GM12801 (cell line): ENCODE results near the gene ATP6V1G1.

Experiments used
- TF ChIP-seq, protein P1 (sequence below): IDR thresholded peaks from one replicate; pipeline ENCODE4 v1.5.1; 2011; ENCODE audit warnings: control low read depth; ENCODE audit not compliant: insufficient read length; ENCODE audit errors: extremely low read depth

The ATP6V1G1 gene

DNA sequence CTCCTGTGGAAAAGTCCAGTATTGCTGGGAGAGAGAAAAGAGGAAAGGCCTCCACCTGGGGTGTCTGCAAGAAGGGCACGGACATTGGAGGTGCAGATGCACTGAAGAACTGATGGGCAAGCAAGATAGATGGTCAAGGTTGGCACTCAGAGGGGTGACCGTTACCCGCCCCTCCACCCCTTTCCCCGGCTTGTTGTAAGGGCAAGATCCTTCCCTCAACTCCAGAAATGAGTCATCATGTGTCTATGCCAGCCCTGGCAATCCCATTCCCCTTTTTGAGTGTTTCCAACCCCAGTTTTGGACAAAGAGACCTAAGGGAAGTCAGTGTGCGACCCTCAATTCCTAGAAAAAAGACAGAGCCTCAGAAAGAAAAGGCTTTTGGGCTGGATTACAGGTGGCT lies 34.9 kb upstream of the ATP6V1G1 start:
- TF ChIP-seq, protein P1, sequence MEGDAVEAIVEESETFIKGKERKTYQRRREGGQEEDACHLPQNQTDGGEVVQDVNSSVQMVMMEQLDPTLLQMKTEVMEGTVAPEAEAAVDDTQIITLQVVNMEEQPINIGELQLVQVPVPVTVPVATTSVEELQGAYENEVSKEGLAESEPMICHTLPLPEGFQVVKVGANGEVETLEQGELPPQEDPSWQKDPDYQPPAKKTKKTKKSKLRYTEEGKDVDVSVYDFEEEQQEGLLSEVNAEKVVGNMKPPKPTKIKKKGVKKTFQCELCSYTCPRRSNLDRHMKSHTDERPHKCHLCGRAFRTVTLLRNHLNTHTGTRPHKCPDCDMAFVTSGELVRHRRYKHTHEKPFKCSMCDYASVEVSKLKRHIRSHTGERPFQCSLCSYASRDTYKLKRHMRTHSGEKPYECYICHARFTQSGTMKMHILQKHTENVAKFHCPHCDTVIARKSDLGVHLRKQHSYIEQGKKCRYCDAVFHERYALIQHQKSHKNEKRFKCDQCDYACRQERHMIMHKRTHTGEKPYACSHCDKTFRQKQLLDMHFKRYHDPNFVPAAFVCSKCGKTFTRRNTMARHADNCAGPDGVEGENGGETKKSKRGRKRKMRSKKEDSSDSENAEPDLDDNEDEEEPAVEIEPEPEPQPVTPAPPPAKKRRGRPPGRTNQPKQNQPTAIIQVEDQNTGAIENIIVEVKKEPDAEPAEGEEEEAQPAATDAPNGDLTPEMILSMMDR = no peak

DNA sequence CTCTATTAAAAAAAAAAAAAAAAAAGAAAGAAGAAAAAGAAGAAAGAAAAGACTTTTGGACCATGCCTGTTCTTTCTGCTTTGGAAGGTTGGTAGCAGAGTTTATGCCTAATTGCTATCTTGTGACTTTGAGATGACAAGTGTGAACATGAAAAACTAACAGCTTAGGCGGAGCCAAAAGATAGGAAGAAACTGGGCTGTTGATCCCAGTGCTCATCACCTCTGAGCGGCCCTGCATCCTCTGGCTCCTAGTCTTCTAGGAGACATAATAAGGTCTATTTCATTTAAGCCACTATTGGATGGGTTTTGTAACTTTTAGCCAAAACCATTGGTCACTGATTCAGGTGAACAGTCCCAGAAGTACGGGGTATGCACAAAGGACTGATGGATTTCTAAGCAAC lies 34.4 kb upstream of the ATP6V1G1 start:
- TF ChIP-seq, protein P1 = no peak

DNA sequence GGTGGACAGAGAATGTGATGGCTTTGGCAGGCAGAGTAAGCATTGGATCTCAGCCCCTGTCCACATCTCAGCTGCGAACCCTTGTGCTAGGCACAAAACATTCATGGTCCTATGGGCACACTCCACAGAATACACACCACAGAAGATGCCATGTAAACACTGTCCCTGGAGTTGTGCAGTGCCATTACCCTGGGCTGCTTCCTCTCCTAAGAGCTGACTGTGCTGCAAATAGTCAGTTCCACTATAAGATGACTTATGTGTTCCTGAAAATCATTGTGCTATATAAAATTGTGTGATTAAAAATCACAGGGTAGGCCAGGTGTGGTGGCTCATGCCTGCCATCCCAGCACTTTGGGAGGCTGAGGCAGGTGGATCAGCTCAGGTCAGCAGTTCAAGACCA lies 31.9 kb upstream of the ATP6V1G1 start:
- TF ChIP-seq, protein P1 = no peak

DNA sequence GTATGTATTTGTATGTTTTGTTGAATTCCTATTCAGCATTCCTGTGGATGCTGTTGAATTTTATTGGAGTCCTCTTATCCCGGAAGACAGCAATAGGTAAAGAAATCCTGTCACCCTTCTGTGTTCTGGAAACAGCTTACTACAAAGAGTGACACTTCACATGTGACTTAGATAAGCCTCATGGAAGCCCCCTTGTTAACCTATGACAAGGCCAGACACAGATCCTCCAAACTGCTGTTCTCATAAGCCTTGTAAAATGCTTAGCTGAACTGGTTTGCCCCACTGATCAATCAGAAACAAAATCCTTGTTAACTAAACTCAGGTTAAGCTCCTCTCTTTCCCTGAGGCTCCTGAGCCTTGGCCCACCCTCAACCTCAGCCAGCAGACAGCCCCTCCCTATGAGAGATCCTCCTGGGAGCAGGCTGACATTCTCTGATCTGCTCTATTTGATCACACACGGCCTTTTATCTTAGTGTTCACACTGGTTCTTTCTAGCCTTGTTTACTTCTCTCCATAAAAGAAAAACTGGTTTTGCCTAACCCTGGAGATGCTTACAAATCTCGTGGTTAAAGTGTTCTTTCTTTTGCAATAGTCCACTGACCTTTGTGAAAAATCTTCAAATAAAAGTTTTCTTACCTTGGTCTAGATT lies 29.4 kb upstream of the ATP6V1G1 start:
- TF ChIP-seq, protein P1 = no peak

DNA sequence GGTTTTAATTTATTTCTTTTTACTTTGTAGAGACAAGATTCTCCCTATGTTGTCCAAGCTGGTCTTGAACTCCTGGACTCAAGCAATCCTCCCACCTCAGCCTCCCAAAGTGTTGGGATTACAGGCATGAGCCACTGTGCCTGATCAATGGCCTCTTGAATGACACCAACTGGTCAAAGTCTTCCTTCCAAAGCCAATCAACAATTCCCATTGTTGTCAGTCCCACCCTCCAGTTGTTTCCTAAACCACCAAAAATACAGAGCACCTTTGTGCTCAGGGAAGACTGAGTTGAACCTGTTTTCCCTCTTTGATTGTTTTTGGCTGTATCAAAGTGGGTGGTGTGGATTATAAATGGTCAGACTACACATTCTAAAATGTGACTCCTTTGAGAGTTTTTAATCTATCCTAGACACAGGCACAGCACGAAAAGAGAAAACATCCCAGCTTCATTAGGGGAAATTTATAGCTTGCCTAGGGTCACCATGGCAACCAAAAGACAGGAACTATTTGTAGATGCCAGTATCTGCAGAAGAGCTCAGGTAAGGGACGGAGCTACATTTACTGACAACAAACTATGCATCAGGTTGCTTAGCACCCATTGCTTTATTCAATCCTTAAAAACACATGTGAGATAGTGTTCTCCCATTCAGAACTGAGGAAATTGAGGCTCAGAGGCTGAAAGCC lies 27.6 kb upstream of the ATP6V1G1 start:
- TF ChIP-seq, protein P1 = no peak

DNA sequence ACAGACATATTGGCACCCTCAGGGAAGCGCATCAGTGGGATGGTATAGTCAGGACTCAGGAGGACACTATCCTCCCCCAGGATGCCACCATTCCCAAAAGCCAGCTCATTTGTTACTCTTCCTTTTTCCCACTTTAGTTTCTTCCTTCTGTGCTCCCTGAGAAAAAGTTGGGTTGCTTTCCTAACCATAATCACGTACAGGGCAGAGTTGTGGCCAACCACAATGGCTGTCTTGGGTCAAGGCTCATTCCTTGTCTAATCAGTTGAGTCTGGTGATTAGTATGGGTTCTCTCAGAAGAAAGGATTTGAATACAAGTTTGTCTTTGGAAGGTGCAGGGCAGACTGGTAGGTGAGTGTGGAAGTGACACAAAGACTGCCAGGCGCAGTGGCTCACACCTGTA lies 26.6 kb upstream of the ATP6V1G1 start:
- TF ChIP-seq, protein P1 = no peak

DNA sequence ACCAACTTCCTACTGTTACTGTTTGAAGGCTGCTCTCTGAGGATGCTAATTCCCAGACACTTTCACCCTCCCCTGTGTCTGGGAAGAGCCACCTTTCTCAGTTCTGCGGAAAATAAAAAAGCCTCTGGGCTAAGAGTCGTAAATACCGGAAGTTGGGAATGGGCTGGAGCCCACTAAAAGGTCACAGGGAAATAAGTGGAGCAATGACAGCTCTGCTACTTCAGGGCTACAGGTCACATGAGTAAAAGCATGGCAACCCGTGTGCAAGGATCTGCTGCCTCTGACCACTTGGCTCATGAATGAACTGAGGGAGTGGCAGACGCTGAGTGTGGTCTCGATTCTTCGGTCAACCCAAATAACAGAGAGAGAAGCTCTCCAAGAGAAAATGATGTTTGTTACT lies 25.8 kb upstream of the ATP6V1G1 start:
- TF ChIP-seq, protein P1 = no peak
